ENCODE results near the gene N4BP2L1. TPM values are rescaled to one million over a fixed set of nuclear protein-coding genes. Genes with fewer than 3 reads are reported as not detected.

The N4BP2L1 gene
- total and polyA plus RNA-seq, 2 of the 8 experiments (the other 6 are each of a cell fraction or from before 2014, with no cell fraction given) = 1.3 to 3.1 TPM

DNA sequence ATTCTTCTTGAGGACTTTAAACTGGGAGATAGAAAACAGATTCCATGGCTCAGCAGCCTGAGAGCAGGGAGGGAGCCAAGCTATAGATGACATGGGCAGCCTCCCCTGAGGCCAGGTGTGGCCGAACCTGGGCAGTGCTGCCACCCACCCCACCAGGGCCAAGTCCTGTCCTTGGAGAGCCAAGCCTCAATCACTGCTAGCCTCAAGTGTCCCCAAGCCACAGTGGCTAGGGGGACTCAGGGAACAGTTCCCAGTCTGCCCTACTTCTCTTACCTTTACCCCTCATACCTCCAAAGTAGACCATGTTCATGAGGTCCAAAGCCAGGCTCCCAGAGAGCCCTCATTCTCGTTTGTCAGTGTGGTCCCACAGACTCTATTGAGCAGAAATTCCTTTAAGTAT, 8.1 kb downstream of the N4BP2L1 start:
- no peak overlapping the region for H2BK15ac ChIP-seq (ENCODE audit: low read length)
- no peak overlapping the region for H3K56ac ChIP-seq (replicated peaks; ENCODE audit: insufficient read length, low read depth, low read length)
- H3K36me3 ChIP-seq (ENCODE audit: control insufficient read depth in 2 of 4, insufficient read depth in 4 of 4, low read length in 3 of 4) = no peaks in the 10 kb centered on the region
- H3K27ac ChIP-seq (ENCODE audit: low read depth, low read length) = no peak overlapping the region
- no peak overlapping the region for H3K9ac ChIP-seq (replicated peaks in 1 of 4; ENCODE audit: extremely low read depth in 1 of 4, low read depth in 3 of 4, low read length in 3 of 4)
- H2AFZ ChIP-seq (ENCODE audit: low read length) = no peak overlapping the region
- no peaks in the 10 kb centered on the region for H3K79me1 ChIP-seq (ENCODE audit: low read depth, low read length)
- H2BK5ac ChIP-seq (ENCODE audit: low read depth, low read length) = no peak overlapping the region
- H3K23me2 ChIP-seq (ENCODE audit: low read depth, low read length) = no peaks in the 10 kb centered on the region
- CTCF ChIA-PET (ENCODE audit: partially characterized antibody) = no interaction called here
- DNase-seq (ENCODE audit: low read depth in 1 of 2, low spot score in 2 of 2) = no peak
- no peak overlapping the region for H4K91ac ChIP-seq (replicated peaks; ENCODE audit: insufficient read length, low read length)
- no peaks in the 10 kb centered on the region for H4K20me1 ChIP-seq (replicated peaks in 1 of 2; ENCODE audit: control insufficient read depth in 1 of 2, insufficient read depth in 2 of 2, low read length in 2 of 2)
- H3K14ac ChIP-seq (ENCODE audit: insufficient read length) = no peak overlapping the region
- no peak overlapping the region for H4K8ac ChIP-seq (ENCODE audit: extremely low read depth, insufficient read depth, low read length)
- POLR2A ChIA-PET (ENCODE audit: partially characterized antibody) = no interaction called here
- H3K4me1 ChIP-seq (replicated peaks in 1 of 4; ENCODE audit: control insufficient read depth in 3 of 4, insufficient read depth in 4 of 4, low read length in 3 of 4) = no peaks in the 10 kb centered on the region; a peak in 1 of 7 replicates
- H3K23ac ChIP-seq (ENCODE audit: insufficient read length) = no peak overlapping the region
- H2BK20ac ChIP-seq (ENCODE audit: low read length) = no peak overlapping the region
- WGBS, 2 experiments (ENCODE audit: extremely low coverage in 1 of 2, insufficient coverage in 1 of 2, insufficient read length in 1 of 2, insufficient replicate concordance in 2 of 2, low coverage in 1 of 2, low lambda C conversion rate in 2 of 2, missing lambda C conversion rate in 1 of 2) = 91% methylated on average over 2 of the region's 2 CpGs; no CpG with 5 or more reads in 1 of the 2 experiments
- FAIRE-seq = no peak
- no peak overlapping the region for H3K4ac ChIP-seq (replicated peaks; ENCODE audit: insufficient read length, low read depth, low read length)
- no peaks in the 10 kb centered on the region for H3K79me2 ChIP-seq (ENCODE audit: control insufficient read depth in 1 of 2, insufficient read depth in 2 of 2, low read length in 2 of 2)
- no peak overlapping the region for H3K4me2 ChIP-seq (ENCODE audit: insufficient read depth in 1 of 2, low read depth in 2 of 2, low read length in 2 of 2)
- no peak overlapping the region for H4K5ac ChIP-seq (ENCODE audit: insufficient read length, low read depth, low read length)
- H3K18ac ChIP-seq (ENCODE audit: extremely low read depth, low read length) = no peak overlapping the region
- H2BK12ac ChIP-seq (ENCODE audit: low read depth, low read length) = no peak overlapping the region
- H2AK5ac ChIP-seq (ENCODE audit: low read depth, low read length) = no peak overlapping the region
- no peak overlapping the region for H2BK120ac ChIP-seq (replicated peaks; ENCODE audit: low read depth, low read length)
- H3K4me3 ChIP-seq (ENCODE audit: extremely low read depth in 1 of 4, insufficient read depth in 2 of 4, low read depth in 3 of 4, low read length in 4 of 4) = no peak overlapping the region
- H3K27me3 ChIP-seq (replicated peaks in 1 of 4; ENCODE audit: control insufficient read depth in 3 of 4, extremely low read depth in 1 of 4, insufficient read depth in 3 of 4, low read length in 3 of 4) = no peaks in the 10 kb centered on the region
- peaks cover 9 to 12% of the 10 kb centered on the region in 2 experiments; a peak in 3 of 4 replicates for H3K9me3 ChIP-seq (ENCODE audit: insufficient read depth in 2 of 2, low read depth in 1 of 2, low read length in 1 of 2)
- TF ChIP-seq TEAD4 (IDR thresholded peaks at IDR 0.05; ENCODE audit: low read depth, low read length) = no peak
- TF ChIP-seq EGR1 (IDR thresholded peaks at IDR 0.05; ENCODE audit: borderline replicate concordance, low read depth, low read length) = no peak
- no peak for TF ChIP-seq CTCF (IDR thresholded peaks at IDR 0.05; ENCODE audit: control extremely low read depth in 1 of 3, insufficient read depth in 1 of 3, low read depth in 1 of 3, low read length in 3 of 3)
- TF ChIP-seq GABPA (IDR thresholded peaks at IDR 0.05; ENCODE audit: borderline replicate concordance, insufficient read depth, low read length) = no peak
- TF ChIP-seq SIX5 (IDR thresholded peaks at IDR 0.05; ENCODE audit: low read depth, low read length) = no peak
- TF ChIP-seq FOSL1 (IDR thresholded peaks at IDR 0.05; ENCODE audit: insufficient read depth, low read depth, low read length) = no peak
- TF ChIP-seq, protein P1, sequence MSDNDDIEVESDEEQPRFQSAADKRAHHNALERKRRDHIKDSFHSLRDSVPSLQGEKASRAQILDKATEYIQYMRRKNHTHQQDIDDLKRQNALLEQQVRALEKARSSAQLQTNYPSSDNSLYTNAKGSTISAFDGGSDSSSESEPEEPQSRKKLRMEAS (IDR thresholded peaks at IDR 0.05) = no peak
- no peak for TF ChIP-seq KDM4A (IDR thresholded peaks at IDR 0.05; ENCODE audit: low read depth, low read length, severe bottlenecking)
- no peak for TF ChIP-seq POLR2AphosphoS5 (IDR thresholded peaks at IDR 0.05; ENCODE audit: low read depth, low read length)
- TF ChIP-seq SP1 (IDR thresholded peaks at IDR 0.05; ENCODE audit: low read depth, low read length) = no peak
- no peak for TF ChIP-seq YY1 (IDR thresholded peaks at IDR 0.05; ENCODE audit: low read depth, low read length)

Measured in H1 (cell line).